GM18517 (cell line): ENCODE data around the gene SUPT6H.
A peak's percentile ranks its signal among the peaks of the same experiment; 100 is the strongest.

Experiments used
- ATAC-seq: cut with Tn5 transposase; IDR thresholded peaks from one replicate; pipeline ENCODE4 v1.9.1; 2021; ENCODE audit warnings: mild to moderate bottlenecking, moderate library complexity; ENCODE audit not compliant: unreplicated experiment

SUPT6H gene

GRCh38 chr17:28747801-28748750, 86.1 kb downstream of the SUPT6H start:
- ATAC-seq: no peak

DNA sequence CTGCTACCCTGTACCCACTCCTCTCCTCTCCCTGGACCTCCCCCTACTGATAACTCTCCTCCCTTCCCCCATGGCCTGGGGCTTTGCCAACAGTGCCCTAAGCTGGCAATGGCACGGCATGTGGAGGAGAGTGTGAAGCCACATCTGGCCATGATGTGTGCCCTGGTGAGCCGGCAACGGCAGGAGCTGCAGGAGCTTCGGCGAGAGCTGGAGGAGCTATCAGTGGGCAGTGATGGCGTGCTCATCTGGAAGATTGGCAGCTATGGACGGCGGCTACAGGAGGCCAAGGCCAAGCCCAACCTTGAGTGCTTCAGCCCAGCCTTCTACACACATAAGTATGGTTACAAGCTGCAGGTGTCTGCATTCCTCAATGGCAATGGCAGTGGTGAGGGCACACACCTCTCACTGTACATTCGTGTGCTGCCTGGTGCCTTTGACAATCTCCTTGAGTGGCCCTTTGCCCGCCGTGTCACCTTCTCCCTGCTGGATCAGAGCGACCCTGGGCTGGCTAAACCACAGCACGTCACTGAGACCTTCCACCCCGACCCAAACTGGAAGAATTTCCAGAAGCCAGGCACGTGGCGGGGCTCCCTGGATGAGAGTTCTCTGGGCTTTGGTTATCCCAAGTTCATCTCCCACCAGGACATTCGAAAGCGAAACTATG, 87.0 kb downstream of the SUPT6H start:
- ATAC-seq: no peak

DNA sequence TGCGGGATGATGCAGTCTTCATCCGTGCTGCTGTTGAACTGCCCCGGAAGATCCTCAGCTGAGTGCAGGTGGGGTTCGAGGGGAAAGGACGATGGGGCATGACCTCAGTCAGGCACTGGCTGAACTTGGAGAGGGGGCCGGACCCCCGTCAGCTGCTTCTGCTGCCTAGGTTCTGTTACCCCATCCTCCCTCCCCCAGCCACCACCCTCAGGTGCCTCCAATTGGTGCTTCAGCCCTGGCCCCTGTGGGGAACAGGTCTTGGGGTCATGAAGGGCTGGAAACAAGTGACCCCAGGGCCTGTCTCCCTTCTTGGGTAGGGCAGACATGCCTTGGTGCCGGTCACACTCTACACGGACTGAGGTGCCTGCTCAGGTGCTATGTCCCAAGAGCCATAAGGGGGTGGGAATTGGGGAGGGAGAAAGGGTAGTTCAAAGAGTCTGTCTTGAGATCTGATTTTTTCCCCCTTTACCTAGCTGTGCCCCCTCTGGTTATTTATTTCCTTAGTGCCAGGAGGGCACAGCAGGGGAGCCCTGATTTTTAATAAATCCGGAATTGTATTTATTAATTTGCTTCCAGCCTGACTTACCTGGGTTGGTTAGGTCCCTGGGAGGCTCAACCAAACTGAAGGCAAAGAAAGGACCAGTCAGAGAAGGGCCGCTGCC, 87.6 kb downstream of the SUPT6H start:
- ATAC-seq: no peak

DNA sequence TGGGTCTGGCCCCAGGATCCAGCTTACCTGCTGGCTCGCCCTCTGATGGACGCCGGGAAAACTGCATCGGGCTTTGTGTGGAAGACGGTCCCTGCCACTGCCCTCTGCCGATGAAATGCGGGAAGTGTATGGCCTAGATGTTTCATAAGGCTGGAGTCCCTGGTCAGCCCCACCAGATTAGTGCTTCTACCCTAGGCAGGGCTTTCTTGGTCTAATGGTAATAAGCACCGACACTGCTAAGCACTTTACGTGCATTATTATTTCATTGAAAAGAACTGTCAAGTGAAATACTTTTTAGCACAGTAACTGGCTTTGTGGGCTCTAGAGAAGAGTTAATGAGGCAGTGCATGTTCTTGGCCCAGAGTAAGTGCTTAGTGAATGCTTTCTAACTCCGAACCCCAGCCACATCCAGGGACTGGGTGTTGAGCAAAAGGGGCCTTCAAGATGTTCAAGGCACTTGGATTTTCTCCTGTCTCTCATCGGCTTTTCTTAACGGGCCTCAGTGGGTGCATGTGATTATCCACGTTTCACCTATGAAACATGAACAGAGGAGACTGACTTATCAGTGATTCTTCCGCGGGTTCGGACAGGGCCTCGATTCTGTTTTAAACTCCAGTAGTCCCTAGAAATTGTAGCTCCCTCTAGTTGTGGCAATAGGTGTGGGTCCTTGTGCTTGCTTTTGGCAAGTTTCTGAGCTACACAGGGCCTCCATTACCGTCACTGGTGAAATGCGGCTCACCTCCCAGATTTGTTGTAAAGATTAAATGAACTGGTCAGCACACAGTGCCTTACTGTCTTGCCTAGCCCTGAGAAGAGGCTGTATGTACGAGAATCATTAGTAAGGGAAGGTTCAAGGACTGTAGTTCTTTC, 88.4 kb downstream of the SUPT6H start:
- peak; percentile 67 for ATAC-seq

GRCh38 chr17:28751600-28752366, 89.8 kb downstream of the SUPT6H start:
- no peak for ATAC-seq
